ENCODE measurements around the gene SRP9.
"Not testable (repeated sequence)": the region's sequence is repeated elsewhere in the genome, so short reads cannot be mapped to it uniquely, and the experiment has no call there.

SRP9 gene

GRCh38 chr1:225810579-225811538 lies 33.2 kb downstream of the SRP9 start:
- H3K9me3 Mint-ChIP-seq; H3K36me3 Mint-ChIP-seq (ENCODE audit: low read depth); H3K27ac Mint-ChIP-seq; DNase-seq (ENCODE audit: low spot score); H3K4me1 Mint-ChIP-seq (ENCODE audit: low read depth): not testable (repeated sequence)
- Mint-ChIP-seq H3K4me3 (peak overlapping the region; percentile 83), H3K27me3 (ENCODE audit: low read depth) (peaks cover 17% of the 10 kb centered on the region)

- Mint-ChIP-seq H3K9me3 (no peaks in the 10 kb centered on the region), H3K27me3 (ENCODE audit: low read depth) (peaks cover 17% of the 10 kb centered on the region), H3K4me1 (ENCODE audit: low read depth) (peaks cover 7% of the 10 kb centered on the region), H3K36me3 (ENCODE audit: low read depth) (no peaks in the 10 kb centered on the region), H3K4me3 (no peak overlapping the region), H3K27ac (no peak overlapping the region)
- DNase-seq (ENCODE audit: low spot score), result no peak
Observed at GRCh38 chr1:225811622-225812487, 34.2 kb downstream of the SRP9 start.

- H3K4me3 Mint-ChIP-seq, result no peak overlapping the region
- DNase-seq (ENCODE audit: low spot score), result no peak
- H3K27ac Mint-ChIP-seq, result no peak overlapping the region
- H3K27me3 Mint-ChIP-seq (ENCODE audit: low read depth), result peaks cover 17% of the 10 kb centered on the region
- H3K9me3 Mint-ChIP-seq, result no peaks in the 10 kb centered on the region
- H3K36me3 Mint-ChIP-seq (ENCODE audit: low read depth), result no peaks in the 10 kb centered on the region
- H3K4me1 Mint-ChIP-seq (ENCODE audit: low read depth), result peaks cover 9% of the 10 kb centered on the region
Observed at GRCh38 chr1:225812488-225813213, 35.0 kb downstream of the SRP9 start.

- Mint-ChIP-seq H3K27me3 (ENCODE audit: low read depth) (peaks cover 17% of the 10 kb centered on the region), H3K9me3 (no peaks in the 10 kb centered on the region), H3K27ac (no peak overlapping the region), H3K4me3 (no peak overlapping the region), H3K4me1 (ENCODE audit: low read depth) (peaks cover 11% of the 10 kb centered on the region), H3K36me3 (ENCODE audit: low read depth) (no peaks in the 10 kb centered on the region)
- DNase-seq (ENCODE audit: low spot score), result no peak
Observed at GRCh38 chr1:225813214-225813964, 35.8 kb downstream of the SRP9 start.

- H3K4me1 Mint-ChIP-seq (ENCODE audit: low read depth), result peaks cover 10% of the 10 kb centered on the region
- no peak overlapping the region for H3K4me3 Mint-ChIP-seq
Observed at GRCh38 chr1:225814381-225814780, 36.8 kb downstream of the SRP9 start.

GRCh38 chr1:225815090-225815489 lies 37.5 kb downstream of the SRP9 start:
- peaks cover 13% of the 10 kb centered on the region for H3K27me3 Mint-ChIP-seq (ENCODE audit: low read depth)
- H3K4me1 Mint-ChIP-seq (ENCODE audit: low read depth); H3K27ac Mint-ChIP-seq; H3K36me3 Mint-ChIP-seq (ENCODE audit: low read depth); DNase-seq (ENCODE audit: low spot score); H3K4me3 Mint-ChIP-seq; H3K9me3 Mint-ChIP-seq: not testable (repeated sequence)

More at GRCh38 chr1:225814381-225814780, 36.8 kb downstream of the SRP9 start:
- Mint-ChIP-seq H3K27ac (no peak overlapping the region), H3K27me3 (ENCODE audit: low read depth) (peaks cover 17% of the 10 kb centered on the region), H3K36me3 (ENCODE audit: low read depth) (no peaks in the 10 kb centered on the region), H3K9me3 (no peaks in the 10 kb centered on the region)
- DNase-seq (ENCODE audit: low spot score), result no peak

- no peak overlapping the region for H3K4me3 Mint-ChIP-seq
- peaks cover 9% of the 10 kb centered on the region for H3K27me3 Mint-ChIP-seq (ENCODE audit: low read depth)
- DNase-seq (ENCODE audit: low spot score), result no peak
- H3K36me3 Mint-ChIP-seq (ENCODE audit: low read depth), result no peaks in the 10 kb centered on the region
- H3K4me1 Mint-ChIP-seq (ENCODE audit: low read depth), result peaks cover 5% of the 10 kb centered on the region
- no peaks in the 10 kb centered on the region for H3K9me3 Mint-ChIP-seq
- no peak overlapping the region for H3K27ac Mint-ChIP-seq
Observed at GRCh38 chr1:225815526-225816178, 38.0 kb downstream of the SRP9 start.

GRCh38 chr1:225816643-225817538 lies 39.3 kb downstream of the SRP9 start:
- no peaks in the 10 kb centered on the region for H3K9me3 Mint-ChIP-seq
- DNase-seq (ENCODE audit: low spot score), result no peak
- peaks cover 3% of the 10 kb centered on the region for H3K27me3 Mint-ChIP-seq (ENCODE audit: low read depth)

GRCh38 chr1:225817611-225818061 lies 40.0 kb downstream of the SRP9 start:
- H3K36me3 Mint-ChIP-seq (ENCODE audit: low read depth), result no peaks in the 10 kb centered on the region
- no peak for DNase-seq (ENCODE audit: low spot score)
- H3K9me3 Mint-ChIP-seq, result no peaks in the 10 kb centered on the region
- H3K27me3 Mint-ChIP-seq (ENCODE audit: low read depth), result peaks cover 3% of the 10 kb centered on the region
- no peak overlapping the region for H3K27ac Mint-ChIP-seq
- H3K4me3 Mint-ChIP-seq, result no peak overlapping the region
- peaks cover 4% of the 10 kb centered on the region for H3K4me1 Mint-ChIP-seq (ENCODE audit: low read depth)

More at GRCh38 chr1:225816643-225817538, 39.3 kb downstream of the SRP9 start:
- no peak overlapping the region for H3K27ac Mint-ChIP-seq
- H3K4me3 Mint-ChIP-seq, result no peak overlapping the region
- H3K4me1 Mint-ChIP-seq (ENCODE audit: low read depth), result peaks cover 4% of the 10 kb centered on the region
- H3K36me3 Mint-ChIP-seq (ENCODE audit: low read depth), result no peaks in the 10 kb centered on the region

- DNase-seq (ENCODE audit: low spot score), result no peak
- no peak overlapping the region for H3K4me3 Mint-ChIP-seq
- no peaks in the 10 kb centered on the region for H3K9me3 Mint-ChIP-seq
- no peaks in the 10 kb centered on the region for H3K27me3 Mint-ChIP-seq (ENCODE audit: low read depth)
- H3K27ac Mint-ChIP-seq, result no peak overlapping the region
- H3K4me1 Mint-ChIP-seq (ENCODE audit: low read depth), result peaks cover 4% of the 10 kb centered on the region
- H3K36me3 Mint-ChIP-seq (ENCODE audit: low read depth), result no peaks in the 10 kb centered on the region
Observed at GRCh38 chr1:225818229-225818628, 40.6 kb downstream of the SRP9 start.

GRCh38 chr1:225819346-225820192 lies 41.9 kb downstream of the SRP9 start:
- Mint-ChIP-seq H3K4me1 (ENCODE audit: low read depth) (peaks cover 4% of the 10 kb centered on the region), H3K4me3 (no peak overlapping the region), H3K36me3 (ENCODE audit: low read depth) (no peaks in the 10 kb centered on the region), H3K27ac (no peak overlapping the region), H3K27me3 (ENCODE audit: low read depth) (no peaks in the 10 kb centered on the region), H3K9me3 (no peaks in the 10 kb centered on the region)
- DNase-seq (ENCODE audit: low spot score), result no peak
